Hematopoietic multipotent progenitor cell treated with erythropoietin and hydrocortisone succinate and interleukin-3 and kit ligand, for 15 days (in vitro differentiated cells): Measurements from ENCODE around the gene GTSE1.
"Not testable (repeated sequence)": the region's sequence is repeated elsewhere in the genome, so short reads cannot be mapped to it uniquely, and the experiment has no call there.

ENCODE experiments used
- DNase-seq: peaks from one replicate; pipeline ENCODE4 v3.0.0-alpha.2; 2015; ENCODE audit warnings: low spot score

GTSE1 gene

DNA sequence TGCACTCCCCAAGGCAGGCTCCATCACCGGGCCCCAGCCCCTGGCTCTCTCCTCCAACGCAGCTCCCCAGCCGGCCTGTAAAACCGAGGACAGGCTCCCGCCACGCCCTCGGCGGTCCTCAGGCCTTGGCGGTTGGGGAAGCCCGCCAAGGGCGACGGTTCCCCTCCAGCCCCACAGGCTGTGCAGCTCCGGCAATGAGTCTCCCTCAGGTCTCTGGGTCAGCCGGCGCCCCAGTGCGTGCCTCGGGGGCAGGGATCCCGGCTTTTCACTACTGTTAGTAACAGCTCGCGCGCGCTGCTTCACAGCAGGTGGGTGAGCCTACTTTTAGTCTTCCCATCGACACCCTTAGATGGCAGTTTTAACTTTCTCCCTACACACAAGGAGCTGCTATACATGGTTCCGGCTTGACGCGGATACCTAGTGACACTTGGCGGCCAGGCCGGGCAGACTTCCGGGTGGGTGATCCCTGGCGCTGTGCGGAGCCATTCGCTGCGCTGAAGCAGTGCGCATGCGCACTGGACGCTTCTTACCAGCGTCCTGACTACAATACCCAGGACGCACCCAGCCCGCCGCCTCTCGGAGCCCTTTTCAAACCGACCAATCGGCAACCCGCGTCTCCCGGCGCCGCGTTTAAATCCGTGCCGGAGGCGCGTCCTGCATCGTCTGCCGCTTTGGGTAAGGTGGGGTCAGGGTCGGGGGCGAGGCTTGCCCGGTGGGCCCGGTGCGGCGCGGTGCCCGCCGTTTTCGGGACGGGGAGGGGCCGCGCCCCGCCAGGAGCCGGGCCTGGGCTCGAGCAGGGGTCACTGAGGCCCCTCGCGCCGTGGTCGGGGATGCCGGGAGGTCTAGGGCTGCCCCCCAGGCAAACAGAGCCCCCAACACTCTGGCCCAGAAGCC, at the start of gene GTSE1:
TSS of gene GTSE1 (plus strand) at position 614 of the 894 bp plus-strand sequence. CDS start 531 bp downstream, outside the sequence.
- DNase-seq = peak; percentile 98

- no peak for DNase-seq
Measured at GRCh38 chr22:46247443-46247975, 49.2 kb upstream of the GTSE1 start.

- DNase-seq = peak; percentile 93
Measured at GRCh38 chr22:46250035-46250782, 46.5 kb upstream of the GTSE1 start, which contains the start of gene CDPF1. TSS of gene CDPF1 (minus strand) at chr22:46250293. CDS start at chr22:46248284, 2,009 bp downstream.

DNA sequence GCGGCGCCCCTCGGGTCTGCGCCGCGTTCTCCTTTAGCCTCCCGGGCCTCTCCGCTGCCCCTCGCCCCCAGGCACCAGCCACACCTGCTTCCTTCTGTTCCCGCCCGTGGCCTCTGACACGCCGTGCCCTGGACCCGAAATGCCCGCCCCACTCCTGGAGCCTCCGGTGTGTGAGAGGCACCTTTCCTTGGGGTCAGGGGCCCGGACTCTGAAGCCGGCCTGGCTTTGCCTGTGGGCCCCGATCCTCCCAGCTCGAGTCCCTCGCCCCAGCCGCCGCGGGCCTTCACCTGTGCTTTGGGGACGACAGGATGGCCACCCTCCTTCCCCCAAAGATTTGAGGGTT, 45.9 kb upstream of the GTSE1 start:
- no peak for DNase-seq

DNA sequence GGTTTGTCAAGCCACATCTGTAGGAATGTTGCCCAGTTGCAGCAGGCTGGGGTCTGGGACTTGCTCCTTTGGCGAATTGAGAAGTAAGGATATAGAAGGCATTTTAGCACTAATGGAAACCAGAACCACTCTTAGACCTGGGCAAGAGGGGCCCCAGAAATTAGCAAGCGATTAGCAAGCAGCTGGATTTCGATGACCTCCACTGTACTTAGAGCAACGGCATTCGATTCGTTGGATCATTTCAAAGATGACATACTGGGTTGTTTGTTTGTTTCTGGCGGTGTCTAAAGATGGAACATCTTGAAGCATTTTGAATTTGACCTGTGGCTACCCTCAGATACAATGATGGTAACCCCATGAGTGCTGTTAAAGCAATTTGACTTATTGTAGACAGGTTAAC, 45.4 kb upstream of the GTSE1 start:
- no peak for DNase-seq

GRCh38 chr22:46251816-46252380, 44.8 kb upstream of the GTSE1 start:
- DNase-seq = no peak

DNA sequence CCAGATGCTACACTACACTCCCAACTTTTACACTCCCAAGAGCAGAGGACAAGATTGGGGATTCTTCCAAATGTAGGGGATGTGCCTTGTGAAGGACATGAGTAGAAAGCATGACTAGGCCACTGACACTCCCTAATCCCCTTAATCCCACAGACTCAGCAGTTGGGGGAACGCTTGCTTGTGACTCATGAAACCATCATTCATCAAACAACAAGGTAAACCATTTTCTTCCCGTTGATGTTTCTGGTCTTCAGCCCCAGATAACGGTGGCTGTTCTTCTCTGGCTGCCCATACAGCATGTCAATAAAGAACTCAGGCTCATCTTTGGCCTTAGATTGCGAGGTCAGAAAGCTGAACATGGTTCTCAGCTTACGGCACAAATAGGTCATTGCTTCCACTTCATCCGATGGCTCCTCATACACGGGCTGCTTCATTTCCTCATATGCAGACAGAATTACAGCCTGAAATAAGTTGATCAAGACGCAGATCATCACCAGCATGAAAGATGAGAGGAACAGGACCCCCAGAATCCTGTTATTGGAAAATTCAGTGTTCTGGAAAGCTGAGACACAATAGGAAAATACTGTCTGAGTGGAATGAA, 40.2 kb upstream of the GTSE1 start:
- no peak for DNase-seq

DNA sequence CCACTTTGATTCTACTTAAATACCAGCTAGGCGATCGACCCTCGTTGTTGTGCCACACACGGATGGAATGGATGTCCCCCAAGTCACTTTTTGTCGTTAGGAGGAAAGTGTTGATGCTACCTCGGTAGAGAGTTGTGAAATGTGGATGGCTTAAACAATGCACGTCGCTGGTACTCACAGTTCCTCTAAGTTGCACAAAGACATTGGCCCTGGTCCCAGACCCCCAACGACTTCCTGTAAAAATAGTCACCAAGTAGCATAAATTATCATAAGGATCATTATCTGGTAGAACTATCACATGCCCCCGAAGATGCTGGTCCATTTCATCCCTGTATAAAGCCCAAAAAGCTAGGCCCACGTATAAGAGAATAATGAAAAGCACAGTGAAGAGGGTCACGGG, 37.3 kb upstream of the GTSE1 start:
- DNase-seq = no peak

- no peak for DNase-seq
Measured at GRCh38 chr22:46260038-46260437, 36.6 kb upstream of the GTSE1 start.

DNA sequence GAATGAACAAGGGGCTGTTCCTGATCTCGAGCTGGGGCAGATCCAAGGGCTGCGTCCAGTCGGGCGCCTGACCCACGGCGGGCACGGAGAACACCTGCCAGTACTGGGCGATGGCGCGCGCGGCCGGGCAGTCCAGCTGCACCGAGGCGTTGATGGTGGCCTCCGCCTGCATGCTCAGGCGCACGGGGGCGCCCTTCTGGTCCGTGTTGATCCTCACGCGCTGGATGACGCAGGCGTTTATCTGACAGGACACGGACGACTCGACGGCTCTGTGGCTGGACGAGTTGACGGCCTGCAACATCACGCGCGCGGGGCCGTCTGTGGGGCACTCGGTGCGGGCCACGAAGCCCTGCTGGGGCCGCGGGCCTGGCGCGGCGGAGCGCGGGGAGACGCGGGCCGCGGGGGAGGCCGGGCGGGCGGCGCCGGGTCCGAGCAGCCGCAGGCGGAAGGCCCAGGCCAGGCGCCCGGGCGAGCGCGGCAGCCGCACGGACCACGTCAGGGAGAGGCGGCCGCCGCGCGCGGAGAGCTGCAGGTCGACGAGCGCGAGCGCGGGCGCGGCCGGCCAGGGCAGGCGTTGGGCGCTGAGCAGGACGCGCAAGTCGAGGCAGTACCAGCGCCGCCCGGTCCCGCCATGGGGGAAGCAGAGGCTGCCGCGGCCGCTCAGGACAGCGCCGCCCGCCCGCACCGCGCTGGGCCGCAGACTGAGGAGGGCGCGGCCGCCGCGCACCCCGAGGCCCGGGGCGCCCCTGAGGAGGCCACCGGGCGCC, 34.0 kb upstream of the GTSE1 start:
- peak; percentile 64 for DNase-seq

DNA sequence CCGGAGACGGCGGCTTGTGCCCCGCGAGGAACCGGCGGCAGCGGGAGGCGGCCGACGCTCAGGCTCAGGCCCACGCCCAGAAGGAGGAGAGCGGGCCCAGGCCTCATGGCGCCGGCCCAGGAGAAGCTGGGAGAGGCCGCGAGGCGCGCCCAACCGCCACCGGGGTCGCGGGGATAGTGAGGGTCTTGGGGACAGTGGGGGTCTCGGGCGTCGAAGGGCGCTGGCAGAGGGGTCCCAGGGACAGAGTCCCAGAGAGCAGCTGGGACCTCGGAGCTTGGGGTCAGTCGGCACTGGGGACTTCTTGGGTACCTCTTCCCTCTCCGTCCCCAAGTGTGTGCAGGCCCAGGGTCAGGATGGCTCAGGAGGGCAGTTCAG, 33.5 kb upstream of the GTSE1 start, which contains the start of gene PKDREJ:
TSS of gene PKDREJ (minus strand) at position 128 of the 375 bp plus-strand sequence. CDS start at position 107, 21 bp downstream.
- no peak for DNase-seq

- not testable (repeated sequence) for DNase-seq
Measured at GRCh38 chr22:46264520-46264919, 32.1 kb upstream of the GTSE1 start.

- not testable (repeated sequence) for DNase-seq
Measured at GRCh38 chr22:46265627-46266026, 31.0 kb upstream of the GTSE1 start.

DNA sequence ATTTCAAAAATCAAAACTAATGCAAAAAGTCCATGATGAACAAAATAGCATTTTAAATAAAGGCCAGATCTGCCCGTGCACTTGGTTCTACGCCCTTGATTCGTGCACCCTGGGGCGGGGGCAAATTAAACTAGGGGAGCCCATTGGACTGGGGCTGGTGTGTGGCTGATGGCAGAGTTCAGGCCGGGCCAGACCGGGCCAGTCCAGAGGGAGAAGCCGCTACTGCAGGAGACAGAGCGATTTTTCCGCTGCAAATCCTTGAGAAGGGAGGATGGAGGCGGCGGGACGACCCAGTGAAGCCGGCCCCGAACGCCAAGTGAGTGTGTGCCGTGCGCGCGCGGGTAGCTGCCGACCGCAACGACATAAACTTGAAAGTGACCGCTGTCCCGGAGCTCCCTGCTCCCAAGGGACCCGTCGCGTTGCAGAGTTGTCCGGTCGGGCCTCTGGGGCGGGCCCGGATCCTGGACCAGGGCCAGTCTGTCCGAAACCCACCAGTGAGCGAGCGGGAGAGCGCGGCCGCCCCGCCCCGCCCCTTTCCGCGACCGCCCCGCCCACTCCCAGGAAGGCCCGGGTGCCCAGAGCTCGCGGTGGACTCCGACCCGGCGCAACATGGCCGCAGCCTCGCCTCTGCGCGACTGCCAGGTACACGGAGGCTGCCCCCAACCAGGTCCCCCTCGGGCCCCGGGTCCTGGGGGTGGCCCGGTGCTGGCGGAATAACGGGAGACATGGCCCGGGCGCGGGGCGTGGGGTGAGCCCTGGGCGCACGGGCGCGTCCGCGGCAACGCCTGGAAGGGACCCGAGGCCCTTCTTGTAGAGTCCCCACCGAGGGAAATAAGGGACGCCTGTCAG, 29.0 kb upstream of the GTSE1 start, which contains the start of gene TTC38:
TSS of gene TTC38 (plus strand) at position 578 of the 849 bp plus-strand sequence. CDS start at position 610, 32 bp downstream.
- peak; percentile 61 for DNase-seq

DNA sequence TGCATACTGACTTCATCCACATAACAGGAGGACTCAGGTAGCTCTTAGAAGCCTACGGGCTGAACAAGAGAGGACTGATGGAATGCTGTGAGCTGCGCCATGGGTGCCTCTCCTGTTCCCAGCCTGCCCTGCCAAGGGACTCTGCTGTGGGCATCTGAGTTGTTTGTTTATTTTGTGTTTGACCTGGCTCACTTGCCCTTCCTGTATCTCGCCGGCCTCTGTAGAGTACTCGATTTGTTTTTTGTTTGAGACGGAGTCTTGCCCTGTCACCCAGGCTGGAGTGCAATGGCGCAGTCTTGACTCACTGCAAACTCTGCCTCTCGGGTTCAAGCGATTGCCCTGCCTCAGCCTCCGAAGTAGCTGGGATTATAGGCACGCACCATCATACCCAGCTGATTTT, 27.1 kb upstream of the GTSE1 start:
- no peak for DNase-seq

- no peak for DNase-seq
Measured at GRCh38 chr22:46272196-46272595, 24.5 kb upstream of the GTSE1 start.

GRCh38 chr22:46272762-46273431, 23.8 kb upstream of the GTSE1 start:
- no peak for DNase-seq

DNA sequence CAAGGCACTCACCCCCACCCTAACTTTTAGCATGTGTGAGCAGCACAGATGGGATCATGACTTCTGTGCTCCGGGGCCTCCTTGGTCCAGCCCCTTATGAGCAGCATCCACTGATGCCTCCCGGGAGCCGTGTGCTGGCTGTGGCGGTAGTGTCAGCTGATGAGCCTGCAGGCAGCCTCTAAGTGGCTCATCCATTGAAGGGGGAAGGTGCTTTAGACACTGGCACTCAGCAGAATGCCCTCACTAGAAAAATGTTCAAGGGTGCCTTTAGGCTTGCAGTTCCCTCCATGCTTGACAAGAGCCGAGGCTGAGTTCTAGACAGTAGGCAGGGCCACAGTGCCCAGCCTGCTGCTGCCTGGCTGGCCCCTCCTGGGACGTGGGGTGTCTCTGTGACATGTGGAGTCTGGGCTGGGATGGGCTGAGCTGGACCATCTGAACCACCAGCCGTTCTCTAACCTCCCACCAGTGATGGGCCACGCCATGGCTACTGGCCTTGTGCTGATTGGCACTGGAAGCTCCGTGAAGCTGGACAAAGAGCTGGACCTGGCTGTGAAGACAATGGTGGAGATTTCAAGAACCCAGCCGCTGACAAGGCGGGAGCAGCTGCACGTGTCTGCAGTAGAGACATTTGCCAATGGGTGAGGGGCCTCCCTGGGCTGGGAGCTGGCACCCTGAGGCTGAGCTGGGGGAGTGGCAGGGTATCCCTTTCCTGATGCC, 23.1 kb upstream of the GTSE1 start:
- DNase-seq = no peak

GRCh38 chr22:46274381-46274780, 22.3 kb upstream of the GTSE1 start:
- DNase-seq = no peak
